GM10847 (cell line): ENCODE data around the gene DOHH.

ENCODE experiments used
- POLR2A ChIP-seq: IDR thresholded peaks from 2 replicates; pipeline ENCODE4 v1.6.1; 2011; ENCODE audit not compliant: insufficient read length; ENCODE audit errors: extremely low read depth

DOHH gene

GRCh38 chr19:3524078-3524842, 23.8 kb upstream of the DOHH start:
- TF ChIP-seq POLR2A: no peak

- TF ChIP-seq POLR2A: no peak
These were observed 23.0 kb upstream of the DOHH start for GRCh38 chr19:3523361-3524077.

- TF ChIP-seq POLR2A: no peak
These were observed 22.2 kb upstream of the DOHH start for GRCh38 chr19:3522421-3523360.

GRCh38 chr19:3521104-3521445, 20.6 kb upstream of the DOHH start:
- TF ChIP-seq POLR2A: no peak

- no peak for TF ChIP-seq POLR2A
These were observed 20.0 kb upstream of the DOHH start for GRCh38 chr19:3520166-3521103.

- TF ChIP-seq POLR2A: no peak
These were observed 18.7 kb upstream of the DOHH start for GRCh38 chr19:3519126-3519525.

GRCh38 chr19:3518659-3519058, 18.2 kb upstream of the DOHH start:
- no peak for TF ChIP-seq POLR2A

GRCh38 chr19:3518255-3518654, 17.8 kb upstream of the DOHH start:
- no peak for TF ChIP-seq POLR2A

GRCh38 chr19:3517638-3518037, 17.2 kb upstream of the DOHH start:
- no peak for TF ChIP-seq POLR2A

GRCh38 chr19:3516675-3517207, 16.3 kb upstream of the DOHH start:
- TF ChIP-seq POLR2A: no peak

GRCh38 chr19:3515891-3516422, 15.5 kb upstream of the DOHH start:
- no peak for TF ChIP-seq POLR2A

GRCh38 chr19:3514930-3515329, 14.5 kb upstream of the DOHH start:
- TF ChIP-seq POLR2A: no peak

GRCh38 chr19:3513229-3514140, 13.0 kb upstream of the DOHH start:
- TF ChIP-seq POLR2A: no peak

GRCh38 chr19:3512562-3513228, 12.2 kb upstream of the DOHH start:
- TF ChIP-seq POLR2A: no peak
